ENCODE measurements around the gene PHF10. TPM values are rescaled to one million over a fixed set of nuclear protein-coding genes. Genes with fewer than 3 reads are reported as not detected.
A peak's percentile ranks its signal among the peaks of the same experiment; 100 is the strongest.

The PHF10 gene
- total RNA-seq, 2 donors from 2014 or later, result 82.5 to 82.8 TPM

- Histone ChIP-seq H3K4me3 (ENCODE audit: low read length) (peak overlapping the region; percentile 95), H3K36me3 (ENCODE audit: control insufficient read depth, insufficient read depth, low read length) (peaks cover 58% of the 10 kb centered on the region), H3K27ac (ENCODE audit: low read depth, low read length) (peak overlapping the region; percentile 90), H3K27me3 (ENCODE audit: control insufficient read depth, insufficient read depth, low read length, poor library complexity, severe bottlenecking) (no peaks in the 10 kb centered on the region), H3K9ac (ENCODE audit: extremely low read depth, low read length, poor library complexity, severe bottlenecking) (peak overlapping the region; percentile 83), H3K4me1 (ENCODE audit: control insufficient read depth, insufficient read depth, low read length) (peaks cover 11% of the 10 kb centered on the region), H3K9me3 (ENCODE audit: control insufficient read depth, low read length) (peaks cover 5% of the 10 kb centered on the region)
- 7 to 8% methylated on average over 9 to 22 of the region's 22 CpGs for WGBS, 2 experiments (ENCODE audit: insufficient coverage in 1 of 2, insufficient read length in 1 of 2)
- peaks cover 28% of the 10 kb centered on the region for H3K4me1 Mint-ChIP-seq
- no peak for DNase-seq
- H3K4me3 Mint-ChIP-seq, result peak overlapping the region; percentile 91
- no peak for TF ChIP-seq CTCF (conservative IDR thresholded peaks at IDR 0.05)
- no peaks in the 10 kb centered on the region for H3K27me3 Mint-ChIP-seq (ENCODE audit: insufficient read depth)
- H3K9me3 Mint-ChIP-seq, result peaks cover under 1% of the 10 kb centered on the region
- H3K36me3 Mint-ChIP-seq (ENCODE audit: low read depth), result peaks cover 26% of the 10 kb centered on the region
- peak overlapping the region; percentile 85 for H3K27ac Mint-ChIP-seq
Observed at GRCh38 chr6:169702840-169703246, 21.5 kb downstream of the PHF10 start.

- Histone ChIP-seq H3K36me3 (ENCODE audit: control insufficient read depth, insufficient read depth, low read length) (peaks cover 63% of the 10 kb centered on the region), H3K9ac (ENCODE audit: extremely low read depth, low read length, poor library complexity, severe bottlenecking) (peak within 1 kb of the TSS; percentile 83), H3K27ac (ENCODE audit: low read depth, low read length) (peak within 1 kb of the TSS; percentile 90), H3K4me1 (ENCODE audit: control insufficient read depth, insufficient read depth, low read length) (peaks cover 11% of the 10 kb centered on the region), H3K27me3 (ENCODE audit: control insufficient read depth, insufficient read depth, low read length, poor library complexity, severe bottlenecking) (no peaks in the 10 kb centered on the region), H3K9me3 (ENCODE audit: control insufficient read depth, low read length) (peaks cover 11% of the 10 kb centered on the region), H3K4me3 (ENCODE audit: low read length) (peak within 1 kb of the TSS; percentile 95)
- DNase-seq, result peak; percentile 98
- Mint-ChIP-seq H3K4me3 (peak within 1 kb of the TSS; percentile 91), H3K9me3 (peaks cover 6% of the 10 kb centered on the region), H3K27ac (peak within 1 kb of the TSS; percentile 96), H3K4me1 (peaks cover 28% of the 10 kb centered on the region), H3K27me3 (ENCODE audit: insufficient read depth) (no peaks in the 10 kb centered on the region), H3K36me3 (ENCODE audit: low read depth) (peaks cover 33% of the 10 kb centered on the region)
- 0 to 1% methylated on average over 26 to 92 of the region's 92 CpGs for WGBS, 2 experiments (ENCODE audit: insufficient coverage in 1 of 2, insufficient read length in 1 of 2)
- TF ChIP-seq CTCF (conservative IDR thresholded peaks at IDR 0.05), result no peak
Observed at GRCh38 chr6:169701954-169702839, 22.1 kb downstream of the PHF10 start, which contains the start of the genes C6orf120 and WDR27. TSS of gene C6orf120 (plus strand) at chr6:169702126. CDS start at chr6:169702460, 334 bp downstream. TSS of gene WDR27 (minus strand) at chr6:169702029. CDS start at chr6:169689005, 13,024 bp downstream.

GRCh38 chr6:169701311-169701953 is 22.9 kb downstream of the PHF10 start:
- DNase-seq, result no peak
- H3K27me3 Mint-ChIP-seq (ENCODE audit: insufficient read depth), result no peaks in the 10 kb centered on the region
- H3K4me3 Mint-ChIP-seq, result peak overlapping the region; percentile 91

More at GRCh38 chr6:169701311-169701953, 22.9 kb downstream of the PHF10 start:
- Histone ChIP-seq H3K4me1 (ENCODE audit: control insufficient read depth, insufficient read depth, low read length) (peaks cover 11% of the 10 kb centered on the region), H3K9me3 (ENCODE audit: control insufficient read depth, low read length) (peaks cover 19% of the 10 kb centered on the region), H3K9ac (ENCODE audit: extremely low read depth, low read length, poor library complexity, severe bottlenecking) (peak overlapping the region; percentile 83), H3K4me3 (ENCODE audit: low read length) (peak overlapping the region; percentile 95), H3K36me3 (ENCODE audit: control insufficient read depth, insufficient read depth, low read length) (peaks cover 65% of the 10 kb centered on the region), H3K27ac (ENCODE audit: low read depth, low read length) (peak overlapping the region; percentile 58), H3K27me3 (ENCODE audit: control insufficient read depth, insufficient read depth, low read length, poor library complexity, severe bottlenecking) (no peaks in the 10 kb centered on the region)
- Mint-ChIP-seq H3K36me3 (ENCODE audit: low read depth) (peaks cover 37% of the 10 kb centered on the region), H3K27ac (peak overlapping the region; percentile 96), H3K4me1 (peaks cover 28% of the 10 kb centered on the region), H3K9me3 (peaks cover 11% of the 10 kb centered on the region)
- WGBS, 2 experiments (ENCODE audit: insufficient coverage in 1 of 2, insufficient read length in 1 of 2), result 0% methylated on average over 27 to 54 of the region's 54 CpGs
- no peak for TF ChIP-seq CTCF (conservative IDR thresholded peaks at IDR 0.05)
